Mammary epithelial cell (primary cell): ENCODE measurements around the gene PLA2G6.

ENCODE experiments used
- EZH2 ChIP-seq: IDR thresholded peaks from 2 replicates; pipeline ENCODE4 v1.6.1; 2012; ENCODE audit warnings: low read length, inconsistent platforms, borderline replicate concordance
- TF ChIP-seq, protein P1 (sequence below), 2 donors: IDR thresholded peaks in 1 of 2; conservative IDR thresholded peaks in 1 of 2; 2 replicates each; pipeline ENCODE4 v1.5.1; 2011 to 2012; ENCODE audit warnings: inconsistent platforms in 2 of 2, low read length in 2 of 2, mild to moderate bottlenecking in 2 of 2, control low read depth in 1 of 2, low read depth in 1 of 2; ENCODE audit not compliant: insufficient read depth in 1 of 2; ENCODE audit errors: extremely low read depth in 1 of 2

DNA sequence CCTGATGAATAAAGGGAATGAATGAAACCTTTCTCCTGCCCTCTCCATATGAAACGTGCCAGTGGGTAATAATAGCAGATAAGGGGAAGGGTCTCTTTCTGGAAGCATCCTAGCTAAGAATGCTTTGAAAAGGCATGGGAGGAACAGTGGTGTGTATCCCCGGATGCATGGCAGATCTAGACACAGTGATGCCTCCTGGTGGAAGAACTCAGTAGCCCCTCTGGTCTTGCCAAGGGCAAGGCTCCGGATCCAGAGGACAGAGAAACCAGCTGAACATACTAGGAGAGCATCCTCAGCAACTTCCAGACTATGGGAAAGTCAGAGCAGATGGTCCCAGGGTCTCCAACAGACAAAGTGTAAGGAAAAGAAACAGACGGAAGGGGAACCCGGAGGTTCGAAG, 77.5 kb downstream of the PLA2G6 start:
- TF ChIP-seq, protein P1, sequence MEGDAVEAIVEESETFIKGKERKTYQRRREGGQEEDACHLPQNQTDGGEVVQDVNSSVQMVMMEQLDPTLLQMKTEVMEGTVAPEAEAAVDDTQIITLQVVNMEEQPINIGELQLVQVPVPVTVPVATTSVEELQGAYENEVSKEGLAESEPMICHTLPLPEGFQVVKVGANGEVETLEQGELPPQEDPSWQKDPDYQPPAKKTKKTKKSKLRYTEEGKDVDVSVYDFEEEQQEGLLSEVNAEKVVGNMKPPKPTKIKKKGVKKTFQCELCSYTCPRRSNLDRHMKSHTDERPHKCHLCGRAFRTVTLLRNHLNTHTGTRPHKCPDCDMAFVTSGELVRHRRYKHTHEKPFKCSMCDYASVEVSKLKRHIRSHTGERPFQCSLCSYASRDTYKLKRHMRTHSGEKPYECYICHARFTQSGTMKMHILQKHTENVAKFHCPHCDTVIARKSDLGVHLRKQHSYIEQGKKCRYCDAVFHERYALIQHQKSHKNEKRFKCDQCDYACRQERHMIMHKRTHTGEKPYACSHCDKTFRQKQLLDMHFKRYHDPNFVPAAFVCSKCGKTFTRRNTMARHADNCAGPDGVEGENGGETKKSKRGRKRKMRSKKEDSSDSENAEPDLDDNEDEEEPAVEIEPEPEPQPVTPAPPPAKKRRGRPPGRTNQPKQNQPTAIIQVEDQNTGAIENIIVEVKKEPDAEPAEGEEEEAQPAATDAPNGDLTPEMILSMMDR (conservative IDR thresholded peaks at IDR 0.05 in 1 of 2, IDR thresholded peaks at IDR 0.05 in 1 of 2; ENCODE audit: extremely low read depth in 1 of 2, insufficient read depth in 1 of 2, low read depth in 1 of 2, low read length in 2 of 2), result peak in 1 of 2 donors; percentile 43
- no peak for TF ChIP-seq EZH2
